SK-N-SH treated with all-trans-retinoic acid at 6 μM for 48 hours (cell line): ENCODE data around the gene DHDH.

Experiments used
- GLIS3 ChIP-seq: fragments of 250-450 bp; sonication (Bioruptor Pico); IDR thresholded peaks from 2 replicates; pipeline ENCODE4 v1.5.0; 2020; ENCODE audit warnings: mild to moderate bottlenecking, moderate library complexity
- SNAI2 ChIP-seq: fragments of 250-450 bp; sonication (Bioruptor Pico); IDR thresholded peaks from 2 replicates; pipeline ENCODE4 v1.5.0; 2020; ENCODE audit warnings: mild to moderate bottlenecking, moderate library complexity

DNA sequence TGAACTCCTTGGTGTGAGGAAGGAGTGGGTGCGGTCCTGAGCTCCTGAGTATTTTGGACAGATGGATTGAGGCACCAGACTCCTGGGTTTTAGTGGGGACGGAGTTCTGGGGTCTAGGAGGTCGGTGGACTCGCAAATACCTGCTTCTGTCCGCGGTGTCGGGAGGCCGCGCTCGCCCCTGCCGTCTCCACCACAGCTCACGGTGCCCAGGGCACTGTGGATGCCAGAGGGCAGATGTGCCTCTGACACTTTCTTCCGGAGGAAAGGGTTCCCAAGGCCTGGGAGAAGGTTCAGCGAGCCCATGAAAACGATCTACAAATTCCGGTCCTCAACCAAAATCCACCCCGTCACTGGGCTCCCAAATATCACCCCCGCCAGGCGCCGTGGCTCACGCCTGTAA is 38.3 kb upstream of the DHDH start:
- no peak for TF ChIP-seq GLIS3 (CRISPR knock-in tag)
- no peak for TF ChIP-seq SNAI2 (CRISPR knock-in tag)
